Breast epithelium (tissue), 3 donors: ENCODE measurements around the gene SERINC4.

Experiments
- POLR2A ChIP-seq: fragments of 450-650 bp; IDR thresholded peaks from one replicate; pipeline ENCODE4 v1.6.1; 2016; ENCODE audit warnings: antibody characterized with exemption, mild to moderate bottlenecking, moderate library complexity
- TF ChIP-seq, protein P1 (sequence below), 3 donors: fragments of 450-650 bp; IDR thresholded peaks; one replicate each; pipeline ENCODE4 v1.5.1; 2016 to 2017; ENCODE audit warnings: antibody characterized with exemption in 3 of 3, mild to moderate bottlenecking in 3 of 3, moderate library complexity in 3 of 3

- TF ChIP-seq POLR2A: no peak
- TF ChIP-seq, protein P1, sequence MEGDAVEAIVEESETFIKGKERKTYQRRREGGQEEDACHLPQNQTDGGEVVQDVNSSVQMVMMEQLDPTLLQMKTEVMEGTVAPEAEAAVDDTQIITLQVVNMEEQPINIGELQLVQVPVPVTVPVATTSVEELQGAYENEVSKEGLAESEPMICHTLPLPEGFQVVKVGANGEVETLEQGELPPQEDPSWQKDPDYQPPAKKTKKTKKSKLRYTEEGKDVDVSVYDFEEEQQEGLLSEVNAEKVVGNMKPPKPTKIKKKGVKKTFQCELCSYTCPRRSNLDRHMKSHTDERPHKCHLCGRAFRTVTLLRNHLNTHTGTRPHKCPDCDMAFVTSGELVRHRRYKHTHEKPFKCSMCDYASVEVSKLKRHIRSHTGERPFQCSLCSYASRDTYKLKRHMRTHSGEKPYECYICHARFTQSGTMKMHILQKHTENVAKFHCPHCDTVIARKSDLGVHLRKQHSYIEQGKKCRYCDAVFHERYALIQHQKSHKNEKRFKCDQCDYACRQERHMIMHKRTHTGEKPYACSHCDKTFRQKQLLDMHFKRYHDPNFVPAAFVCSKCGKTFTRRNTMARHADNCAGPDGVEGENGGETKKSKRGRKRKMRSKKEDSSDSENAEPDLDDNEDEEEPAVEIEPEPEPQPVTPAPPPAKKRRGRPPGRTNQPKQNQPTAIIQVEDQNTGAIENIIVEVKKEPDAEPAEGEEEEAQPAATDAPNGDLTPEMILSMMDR (IDR thresholded peaks at IDR 0.05): no peak
Measured at GRCh38 chr15:43828061-43828657, 28.1 kb upstream of the SERINC4 start.
